HUES6 (cell line): ENCODE measurements around the gene ZFP92.

Experiments used
- H3K27ac ChIP-seq: 2 replicates; pipeline ENCODE4 v1.7.0; 2013; ENCODE audit warnings: low read depth, mild to moderate bottlenecking, low read length, inconsistent platforms
- H3K27me3 ChIP-seq: 2 replicates; pipeline ENCODE4 v1.6.1; 2013; ENCODE audit warnings: low read length; ENCODE audit not compliant: control insufficient read depth, insufficient read depth
- H3K36me3 ChIP-seq: 2 replicates; pipeline ENCODE4 v1.6.1; 2013; ENCODE audit warnings: low read length; ENCODE audit not compliant: control insufficient read depth, insufficient read depth
- H3K4me1 ChIP-seq: 2 replicates; pipeline ENCODE4 v1.6.1; 2013; ENCODE audit warnings: low read length; ENCODE audit not compliant: control insufficient read depth, insufficient read depth
- H3K4me3 ChIP-seq: 2 replicates; pipeline ENCODE4 v1.5.1; 2013; ENCODE audit warnings: low read depth, low read length
- H3K9ac ChIP-seq: one replicate; pipeline ENCODE4 v1.6.1; 2013; ENCODE audit warnings: mild to moderate bottlenecking, low read length
- H3K9me3 ChIP-seq: 2 replicates; pipeline ENCODE4 v1.6.1; 2013; ENCODE audit warnings: low read depth, low read length; ENCODE audit not compliant: control insufficient read depth, insufficient read depth

Gene ZFP92

GRCh38 chrX:153440556-153441135, 29.4 kb downstream of the ZFP92 start:
- Histone ChIP-seq H3K4me3 (no peak overlapping the region), H3K27ac (no peak overlapping the region), H3K9ac (no peak overlapping the region), H3K27me3 (no peaks in the 10 kb centered on the region), H3K4me1 (no peaks in the 10 kb centered on the region), H3K9me3 (peaks cover 24% of the 10 kb centered on the region; the same call in 1 of the 2 replicates), H3K36me3 (no peaks in the 10 kb centered on the region)

- no peak overlapping the region for H3K27ac ChIP-seq
- H3K4me3 ChIP-seq, result no peak overlapping the region
- H3K9ac ChIP-seq, result no peak overlapping the region
- H3K27me3 ChIP-seq, result no peaks in the 10 kb centered on the region
- no peaks in the 10 kb centered on the region for H3K4me1 ChIP-seq
- no peaks in the 10 kb centered on the region for H3K36me3 ChIP-seq
- H3K9me3 ChIP-seq, result peaks cover 27% of the 10 kb centered on the region; the same call in 1 of the 2 replicates
Observed at GRCh38 chrX:153441296-153441695, 30.0 kb downstream of the ZFP92 start.

GRCh38 chrX:153441981-153442380, 30.7 kb downstream of the ZFP92 start:
- peaks cover 28% of the 10 kb centered on the region; the same call in 1 of the 2 replicates for H3K9me3 ChIP-seq
- H3K4me3 ChIP-seq, result no peak overlapping the region
- H3K9ac ChIP-seq, result no peak overlapping the region
- no peaks in the 10 kb centered on the region for H3K36me3 ChIP-seq
- no peaks in the 10 kb centered on the region for H3K27me3 ChIP-seq
- H3K27ac ChIP-seq, result no peak overlapping the region
- no peaks in the 10 kb centered on the region for H3K4me1 ChIP-seq

- no peak overlapping the region for H3K27ac ChIP-seq
- H3K27me3 ChIP-seq, result no peaks in the 10 kb centered on the region
- no peaks in the 10 kb centered on the region for H3K4me1 ChIP-seq
- peaks cover 1% of the 10 kb centered on the region; the same call in 1 of the 2 replicates for H3K36me3 ChIP-seq
- peaks cover 33% of the 10 kb centered on the region; the same call in 1 of the 2 replicates for H3K9me3 ChIP-seq
- no peak overlapping the region for H3K9ac ChIP-seq
- no peak overlapping the region for H3K4me3 ChIP-seq
Observed at GRCh38 chrX:153442463-153442862, 31.2 kb downstream of the ZFP92 start.

GRCh38 chrX:153443476-153444332, 32.4 kb downstream of the ZFP92 start:
- H3K9ac ChIP-seq, result no peak overlapping the region
- H3K27ac ChIP-seq, result no peak overlapping the region
- H3K36me3 ChIP-seq, result peaks cover 4% of the 10 kb centered on the region; the same call in 1 of the 2 replicates
- peaks cover 31% of the 10 kb centered on the region; the same call in 1 of the 2 replicates for H3K9me3 ChIP-seq
- no peaks in the 10 kb centered on the region for H3K27me3 ChIP-seq
- no peaks in the 10 kb centered on the region for H3K4me1 ChIP-seq
- no peak overlapping the region for H3K4me3 ChIP-seq

- Histone ChIP-seq H3K36me3 (peaks cover 6% of the 10 kb centered on the region), H3K27me3 (no peaks in the 10 kb centered on the region), H3K4me3 (no peak overlapping the region), H3K4me1 (no peaks in the 10 kb centered on the region), H3K9ac (no peak overlapping the region), H3K9me3 (peaks cover 35% of the 10 kb centered on the region; the same call in 1 of the 2 replicates), H3K27ac (no peak overlapping the region)
Observed at GRCh38 chrX:153444333-153445011, 33.2 kb downstream of the ZFP92 start.

- H3K27me3 ChIP-seq, result no peaks in the 10 kb centered on the region
- H3K4me1 ChIP-seq, result no peaks in the 10 kb centered on the region
- H3K4me3 ChIP-seq, result no peak overlapping the region
Observed at GRCh38 chrX:153445106-153445855, 34.0 kb downstream of the ZFP92 start.

GRCh38 chrX:153445856-153446635, 34.8 kb downstream of the ZFP92 start, which contains the start of gene TREX2:
Gene TREX2, minus strand, starts transcription at chrX:153446056. Its CDS starts 626 bp downstream, at chrX:153445430.
- Histone ChIP-seq H3K4me1 (no peaks in the 10 kb centered on the region), H3K27ac (no peak within 1 kb of the TSS), H3K4me3 (no peak within 1 kb of the TSS), H3K9ac (no peak within 1 kb of the TSS), H3K27me3 (no peaks in the 10 kb centered on the region), H3K36me3 (peaks cover 20% of the 10 kb centered on the region), H3K9me3 (peaks cover 35% of the 10 kb centered on the region; the same call in 1 of the 2 replicates)

More at GRCh38 chrX:153445106-153445855, 34.0 kb downstream of the ZFP92 start:
- Histone ChIP-seq H3K36me3 (peaks cover 13% of the 10 kb centered on the region), H3K9ac (no peak overlapping the region), H3K27ac (no peak overlapping the region), H3K9me3 (peaks cover 33% of the 10 kb centered on the region; the same call in 1 of the 2 replicates)

GRCh38 chrX:153446636-153446936, 35.3 kb downstream of the ZFP92 start:
- Histone ChIP-seq H3K36me3 (peaks cover 20% of the 10 kb centered on the region), H3K9me3 (peaks cover 35% of the 10 kb centered on the region; the same call in 1 of the 2 replicates), H3K4me1 (no peaks in the 10 kb centered on the region), H3K27me3 (no peaks in the 10 kb centered on the region), H3K4me3 (no peak overlapping the region), H3K27ac (no peak overlapping the region), H3K9ac (no peak overlapping the region)
